ENCODE data around the gene MOV10L1.

The MOV10L1 gene

GRCh38 chr22:50061141-50061823 is 28.5 kb upstream of the MOV10L1 start:
- no peak overlapping the region for H3K9ac ChIP-seq (ENCODE audit: low read depth, low read length)
- peaks cover 3% of the 10 kb centered on the region for H3K4me1 ChIP-seq (ENCODE audit: control insufficient read depth, insufficient read depth, low read length)
- H3K4me3 ChIP-seq (ENCODE audit: low read depth, low read length), result no peak overlapping the region
- no peaks in the 10 kb centered on the region for H3K36me3 ChIP-seq (ENCODE audit: control insufficient read depth, insufficient read depth, low read length)
- H3K9me3 ChIP-seq (ENCODE audit: control insufficient read depth, insufficient read depth, low read length), result no peaks in the 10 kb centered on the region
- H3K27me3 ChIP-seq (ENCODE audit: control insufficient read depth, insufficient read depth, low read length), result peaks cover 5% of the 10 kb centered on the region

- H3K4me1 ChIP-seq (ENCODE audit: control insufficient read depth, insufficient read depth, low read length), result peaks cover 3% of the 10 kb centered on the region
- H3K9me3 ChIP-seq (ENCODE audit: control insufficient read depth, insufficient read depth, low read length), result no peaks in the 10 kb centered on the region
- no peak overlapping the region for H3K4me3 ChIP-seq (ENCODE audit: low read depth, low read length)
- peaks cover 4% of the 10 kb centered on the region for H3K27me3 ChIP-seq (ENCODE audit: control insufficient read depth, insufficient read depth, low read length)
- no peak overlapping the region for H3K9ac ChIP-seq (ENCODE audit: low read depth, low read length)
- H3K36me3 ChIP-seq (ENCODE audit: control insufficient read depth, insufficient read depth, low read length), result no peaks in the 10 kb centered on the region
Measured at GRCh38 chr22:50061824-50062355, 27.9 kb upstream of the MOV10L1 start.

- peaks cover 2% of the 10 kb centered on the region for H3K27me3 ChIP-seq (ENCODE audit: control insufficient read depth, insufficient read depth, low read length)
- no peaks in the 10 kb centered on the region for H3K9me3 ChIP-seq (ENCODE audit: control insufficient read depth, insufficient read depth, low read length)
- H3K4me1 ChIP-seq (ENCODE audit: control insufficient read depth, insufficient read depth, low read length), result peaks cover 3% of the 10 kb centered on the region
- no peak overlapping the region for H3K9ac ChIP-seq (ENCODE audit: low read depth, low read length)
- H3K4me3 ChIP-seq (ENCODE audit: low read depth, low read length), result no peak overlapping the region
- no peaks in the 10 kb centered on the region for H3K36me3 ChIP-seq (ENCODE audit: control insufficient read depth, insufficient read depth, low read length)
Measured at GRCh38 chr22:50062509-50063135, 27.2 kb upstream of the MOV10L1 start.

GRCh38 chr22:50063589-50064393 is 26.0 kb upstream of the MOV10L1 start:
- H3K9me3 ChIP-seq (ENCODE audit: control insufficient read depth, insufficient read depth, low read length), result no peaks in the 10 kb centered on the region
- H3K4me1 ChIP-seq (ENCODE audit: control insufficient read depth, insufficient read depth, low read length), result peaks cover 3% of the 10 kb centered on the region
- no peak overlapping the region for H3K4me3 ChIP-seq (ENCODE audit: low read depth, low read length)
- H3K27me3 ChIP-seq (ENCODE audit: control insufficient read depth, insufficient read depth, low read length), result no peaks in the 10 kb centered on the region
- H3K36me3 ChIP-seq (ENCODE audit: control insufficient read depth, insufficient read depth, low read length), result no peaks in the 10 kb centered on the region
- no peak overlapping the region for H3K9ac ChIP-seq (ENCODE audit: low read depth, low read length)

- H3K4me3 ChIP-seq (ENCODE audit: low read depth, low read length), result no peak overlapping the region
- H3K4me1 ChIP-seq (ENCODE audit: control insufficient read depth, insufficient read depth, low read length), result peaks cover 3% of the 10 kb centered on the region
- no peaks in the 10 kb centered on the region for H3K9me3 ChIP-seq (ENCODE audit: control insufficient read depth, insufficient read depth, low read length)
- no peaks in the 10 kb centered on the region for H3K27me3 ChIP-seq (ENCODE audit: control insufficient read depth, insufficient read depth, low read length)
- no peaks in the 10 kb centered on the region for H3K36me3 ChIP-seq (ENCODE audit: control insufficient read depth, insufficient read depth, low read length)
- no peak overlapping the region for H3K9ac ChIP-seq (ENCODE audit: low read depth, low read length)
Measured at GRCh38 chr22:50064453-50064852, 25.4 kb upstream of the MOV10L1 start.

- no peaks in the 10 kb centered on the region for H3K4me1 ChIP-seq (ENCODE audit: control insufficient read depth, insufficient read depth, low read length)
- no peaks in the 10 kb centered on the region for H3K9me3 ChIP-seq (ENCODE audit: control insufficient read depth, insufficient read depth, low read length)
- H3K27me3 ChIP-seq (ENCODE audit: control insufficient read depth, insufficient read depth, low read length), result no peaks in the 10 kb centered on the region
- no peak overlapping the region for H3K9ac ChIP-seq (ENCODE audit: low read depth, low read length)
- H3K36me3 ChIP-seq (ENCODE audit: control insufficient read depth, insufficient read depth, low read length), result no peaks in the 10 kb centered on the region
- no peak overlapping the region for H3K4me3 ChIP-seq (ENCODE audit: low read depth, low read length)
Measured at GRCh38 chr22:50067244-50067643, 22.6 kb upstream of the MOV10L1 start.

- Histone ChIP-seq H3K27me3 (ENCODE audit: control insufficient read depth, insufficient read depth, low read length) (no peaks in the 10 kb centered on the region), H3K9ac (ENCODE audit: low read depth, low read length) (no peak overlapping the region), H3K9me3 (ENCODE audit: control insufficient read depth, insufficient read depth, low read length) (no peaks in the 10 kb centered on the region), H3K36me3 (ENCODE audit: control insufficient read depth, insufficient read depth, low read length) (no peaks in the 10 kb centered on the region), H3K4me1 (ENCODE audit: control insufficient read depth, insufficient read depth, low read length) (no peaks in the 10 kb centered on the region), H3K4me3 (ENCODE audit: low read depth, low read length) (no peak overlapping the region)
Measured at GRCh38 chr22:50068096-50068495, 21.7 kb upstream of the MOV10L1 start.

- Histone ChIP-seq H3K27me3 (ENCODE audit: control insufficient read depth, insufficient read depth, low read length) (no peaks in the 10 kb centered on the region), H3K4me3 (ENCODE audit: low read depth, low read length) (no peak overlapping the region)
Measured at GRCh38 chr22:50070366-50070765, 19.4 kb upstream of the MOV10L1 start.

GRCh38 chr22:50071432-50072166 is 18.2 kb upstream of the MOV10L1 start:
- Histone ChIP-seq H3K9me3 (ENCODE audit: control insufficient read depth, insufficient read depth, low read length) (no peaks in the 10 kb centered on the region), H3K27me3 (ENCODE audit: control insufficient read depth, insufficient read depth, low read length) (no peaks in the 10 kb centered on the region), H3K4me1 (ENCODE audit: control insufficient read depth, insufficient read depth, low read length) (no peaks in the 10 kb centered on the region)

More at GRCh38 chr22:50070366-50070765, 19.4 kb upstream of the MOV10L1 start:
- Histone ChIP-seq H3K4me1 (ENCODE audit: control insufficient read depth, insufficient read depth, low read length) (no peaks in the 10 kb centered on the region), H3K9ac (ENCODE audit: low read depth, low read length) (no peak overlapping the region), H3K9me3 (ENCODE audit: control insufficient read depth, insufficient read depth, low read length) (no peaks in the 10 kb centered on the region), H3K36me3 (ENCODE audit: control insufficient read depth, insufficient read depth, low read length) (no peaks in the 10 kb centered on the region)

GRCh38 chr22:50072167-50072555 is 17.6 kb upstream of the MOV10L1 start:
- H3K4me1 ChIP-seq (ENCODE audit: control insufficient read depth, insufficient read depth, low read length), result no peaks in the 10 kb centered on the region
- H3K9ac ChIP-seq (ENCODE audit: low read depth, low read length), result no peak overlapping the region
- no peaks in the 10 kb centered on the region for H3K36me3 ChIP-seq (ENCODE audit: control insufficient read depth, insufficient read depth, low read length)
- H3K9me3 ChIP-seq (ENCODE audit: control insufficient read depth, insufficient read depth, low read length), result no peaks in the 10 kb centered on the region
- H3K27me3 ChIP-seq (ENCODE audit: control insufficient read depth, insufficient read depth, low read length), result no peaks in the 10 kb centered on the region
- H3K4me3 ChIP-seq (ENCODE audit: low read depth, low read length), result no peak overlapping the region

More at GRCh38 chr22:50071432-50072166, 18.2 kb upstream of the MOV10L1 start:
- Histone ChIP-seq H3K36me3 (ENCODE audit: control insufficient read depth, insufficient read depth, low read length) (no peaks in the 10 kb centered on the region), H3K4me3 (ENCODE audit: low read depth, low read length) (no peak overlapping the region), H3K9ac (ENCODE audit: low read depth, low read length) (no peak overlapping the region)
